GOT3 (cell line): ENCODE data around the gene ACBD5.

Experiments used
- DNase-seq: peaks from one replicate; lab custom pipeline; 2025; ENCODE audit warnings: mixed read lengths; lab: John Stamatoyannopoulos, UW

The ACBD5 gene

DNA sequence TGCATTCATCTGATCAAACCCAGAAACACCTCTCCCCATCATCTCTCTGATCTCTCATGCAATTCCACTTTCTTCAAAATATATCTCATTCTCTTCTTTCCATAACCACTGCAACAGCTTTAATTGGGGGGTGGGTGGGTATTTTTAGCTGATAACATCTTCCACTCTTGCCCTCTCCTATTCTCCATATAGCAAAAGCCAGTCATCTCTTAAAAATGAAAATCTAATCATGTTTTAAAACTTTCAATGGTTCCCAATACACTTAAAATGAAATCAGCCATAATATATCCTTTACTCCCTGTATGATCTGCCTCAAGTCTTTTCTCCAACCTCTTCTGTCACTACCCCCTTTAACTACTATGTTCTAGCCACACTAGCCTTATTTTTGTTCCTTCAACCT is 87.9 kb downstream of the ACBD5 start:
- DNase-seq: no peak

DNA sequence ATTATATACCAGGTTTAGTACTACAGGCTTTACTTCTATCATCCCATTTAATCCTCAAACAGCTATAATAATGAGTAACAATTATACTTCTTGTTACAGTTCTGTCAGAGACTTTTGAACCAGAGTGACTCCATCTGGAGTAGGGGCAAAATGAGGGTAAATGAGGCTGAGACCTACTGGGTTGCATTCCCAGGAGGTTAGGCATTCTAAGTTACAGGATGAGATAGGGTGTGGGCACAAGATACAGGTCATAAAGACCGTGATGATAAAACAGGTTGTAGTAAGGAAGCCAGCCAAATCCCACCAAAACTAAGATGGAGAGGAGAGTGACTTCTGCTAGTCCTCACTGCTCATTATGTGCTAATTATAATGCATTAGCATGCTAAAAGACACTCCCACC is 90.3 kb downstream of the ACBD5 start:
- no peak for DNase-seq

DNA sequence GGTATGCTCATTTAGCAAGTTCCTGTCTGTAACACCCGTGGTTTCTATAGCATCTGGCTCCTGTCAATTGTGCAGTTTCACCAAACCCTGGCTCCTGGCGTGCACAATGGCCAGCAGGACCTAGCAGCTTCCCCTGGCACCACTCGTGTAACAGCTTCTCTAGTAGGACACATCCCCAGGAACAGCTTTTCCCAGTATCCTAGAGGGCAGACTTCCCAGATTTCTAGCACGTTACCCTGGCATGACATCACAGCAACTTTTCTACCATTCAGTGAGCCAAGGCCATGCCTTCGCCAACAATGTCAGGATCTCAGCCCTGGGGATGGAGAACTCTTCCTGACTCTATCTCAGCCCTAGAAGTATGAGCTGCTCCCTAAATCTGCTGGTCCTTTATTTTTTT is 92.9 kb downstream of the ACBD5 start:
- DNase-seq: no peak

DNA sequence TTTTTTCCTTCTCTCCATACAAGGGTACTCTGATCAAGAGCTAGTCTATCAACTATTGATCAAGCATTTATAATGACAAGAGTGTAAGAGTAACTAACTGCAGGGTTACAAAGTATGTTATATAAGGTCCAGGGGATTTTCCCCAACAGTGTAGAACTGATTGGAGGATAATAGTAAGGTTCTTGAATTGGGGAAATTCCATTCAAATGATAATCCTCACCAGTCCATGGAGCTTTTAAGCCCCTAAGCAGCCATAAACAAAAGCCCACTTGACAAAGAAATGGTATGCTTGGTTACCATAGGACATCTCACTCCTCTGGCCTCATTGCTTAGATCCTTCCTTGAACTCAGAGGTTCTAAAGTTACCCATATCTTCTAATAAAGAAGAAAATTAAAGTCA is 94.7 kb downstream of the ACBD5 start:
- no peak for DNase-seq
